Karpas-422 (cell line): ENCODE measurements around the gene CYTH4. TPM values are rescaled to one million over a fixed set of nuclear protein-coding genes. Genes with fewer than 3 reads are reported as not detected.

Source experiments
- DNase-seq: peaks from one replicate; pipeline ENCODE4 v3.0.0-alpha.2; 2015
- H2AFZ ChIP-seq: fragments of 200-600 bp; sonication (generic); 2 replicates; pipeline ENCODE4 v1.6.1; 2014; ENCODE audit warnings: antibody characterized with exemption, low read length, mixed read lengths
- H3K27ac ChIP-seq: fragments of 200-600 bp; sonication (generic); 2 replicates; pipeline ENCODE4 v1.5.1; 2014; ENCODE audit warnings: mild to moderate bottlenecking, low read length, moderate library complexity
- H3K27me3 ChIP-seq: fragments of 200-600 bp; sonication (generic); 2 replicates; pipeline ENCODE4 v1.6.1; 2014; ENCODE audit warnings: low read length, mixed read lengths
- H3K36me3 ChIP-seq: fragments of 200-600 bp; sonication (generic); 2 replicates; pipeline ENCODE4 v1.6.1; 2014; ENCODE audit warnings: low read length, mixed read lengths; ENCODE audit not compliant: insufficient read depth
- H3K4me1 ChIP-seq: fragments of 200-600 bp; sonication (generic); 2 replicates; pipeline ENCODE4 v1.6.1; 2014; ENCODE audit warnings: mild to moderate bottlenecking, low read length, mixed read lengths
- H3K4me2 ChIP-seq: fragments of 200-600 bp; sonication (generic); 2 replicates; pipeline ENCODE4 v1.6.1; 2014; ENCODE audit warnings: low read length, low read depth, mild to moderate bottlenecking; ENCODE audit not compliant: poor library complexity, severe bottlenecking
- H3K4me3 ChIP-seq: fragments of 200-600 bp; sonication (generic); 2 replicates; pipeline ENCODE4 v1.5.1; 2014; ENCODE audit warnings: mild to moderate bottlenecking, antibody characterized with exemption, low read length, mixed read lengths
- H3K79me2 ChIP-seq: fragments of 200-600 bp; sonication (generic); 2 replicates; pipeline ENCODE4 v1.6.1; 2014; ENCODE audit warnings: mild to moderate bottlenecking, low read length, mixed read lengths
- H3K9ac ChIP-seq: fragments of 200-600 bp; sonication (generic); 2 replicates; pipeline ENCODE4 v1.6.0; 2014; ENCODE audit warnings: low read length
- H3K9me2 ChIP-seq: fragments of 200-600 bp; sonication (generic), shearing (Covaris generic); replicated peaks from 2 replicates; pipeline ENCODE4 v1.6.0; 2014; ENCODE audit warnings: mild to moderate bottlenecking, low read length, moderate library complexity; ENCODE audit not compliant: insufficient read depth
- H3K9me3 ChIP-seq: fragments of 300-700, 200-600 bp; sonication (generic); 2 replicates; pipeline ENCODE4 v1.6.1; 2014; ENCODE audit warnings: low read length, mixed read lengths
- H4K20me1 ChIP-seq: fragments of 200-600 bp; sonication (generic); 2 replicates; pipeline ENCODE4 v1.6.1; 2014; ENCODE audit warnings: mild to moderate bottlenecking, antibody characterized with exemption, low read length, low read depth; ENCODE audit not compliant: insufficient read depth
- total RNA-seq: library from RNA; depleted of rRNA; stranded (reverse); fragments of >200 nt; shearing (Covaris generic); gene quantifications from 2 replicates; pipeline ENCODE4 v1.2.3, GENCODE V29; 2014; ENCODE audit warnings: low replicate concordance; rRNA removed

The CYTH4 gene
- total RNA-seq, 1 experiment from 2014 or later: 12.6 TPM

DNA sequence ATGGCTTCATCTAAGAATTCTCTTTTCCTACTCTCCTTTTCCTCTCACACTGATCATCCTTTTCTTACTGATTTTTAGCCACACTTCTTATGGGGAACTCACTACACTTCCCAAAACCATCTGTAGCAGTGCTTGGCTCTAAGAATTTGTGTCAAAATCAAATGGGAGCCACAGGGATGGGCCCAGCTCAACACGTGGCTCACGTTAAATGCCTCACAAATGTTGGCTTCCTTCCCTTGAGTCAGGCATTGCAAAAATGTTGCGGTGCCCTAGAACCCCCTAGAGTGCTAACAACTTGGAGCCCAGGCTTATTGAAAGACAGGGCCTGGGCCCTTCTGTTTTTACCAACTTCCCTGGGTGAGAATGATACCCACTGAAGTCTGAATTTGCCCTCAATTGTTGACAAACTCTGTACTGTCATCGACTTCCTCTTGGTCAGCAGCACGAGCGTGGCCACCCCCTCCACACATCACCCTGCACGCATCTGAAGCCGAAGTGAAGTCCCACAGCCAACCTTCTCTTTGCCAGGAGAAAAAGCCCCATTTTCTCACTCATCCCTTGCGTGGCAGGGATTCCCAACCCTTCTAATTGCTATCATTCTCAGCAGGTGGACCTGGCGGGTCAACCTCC lies 75.3 kb downstream of the CYTH4 start:
- Histone ChIP-seq H3K4me2 (no peak overlapping the region), H3K9me3 (no peaks in the 10 kb centered on the region), H3K9ac (no peak overlapping the region), H3K4me1 (no peaks in the 10 kb centered on the region), H3K9me2 (no peaks in the 10 kb centered on the region), H3K27ac (no peak overlapping the region), H2AFZ (no peak overlapping the region), H3K36me3 (no peaks in the 10 kb centered on the region), H4K20me1 (no peaks in the 10 kb centered on the region), H3K4me3 (no peak overlapping the region), H3K79me2 (no peaks in the 10 kb centered on the region), H3K27me3 (no peaks in the 10 kb centered on the region)
- DNase-seq: no peak

- Histone ChIP-seq H2AFZ (no peak overlapping the region), H3K4me2 (no peak overlapping the region)
Measured at GRCh38 chr22:37358386-37358785, 76.1 kb downstream of the CYTH4 start.

DNA sequence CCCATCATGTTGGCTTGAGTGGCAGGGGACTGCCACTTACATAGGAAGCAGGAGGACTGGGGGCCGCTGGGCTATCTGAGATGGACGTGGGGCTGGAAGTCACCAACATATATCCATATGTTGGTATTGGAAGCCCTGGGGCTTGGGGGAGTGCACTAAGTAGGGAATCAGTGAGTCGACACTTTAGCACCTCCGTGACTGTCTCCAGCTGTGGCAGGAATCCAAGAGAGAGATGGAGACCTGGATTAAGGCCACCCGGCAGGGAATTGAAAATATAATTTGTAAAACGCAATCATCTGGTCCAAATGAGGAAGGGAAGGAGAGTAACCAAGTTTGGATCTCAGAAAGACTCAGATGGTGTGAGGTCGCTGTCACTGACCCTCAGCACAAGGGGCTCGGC lies 76.6 kb downstream of the CYTH4 start:
- Histone ChIP-seq H3K4me2 (no peak overlapping the region), H4K20me1 (no peaks in the 10 kb centered on the region), H3K9me3 (no peaks in the 10 kb centered on the region), H3K9ac (no peak overlapping the region), H3K36me3 (no peaks in the 10 kb centered on the region), H3K27ac (no peak overlapping the region), H3K4me3 (no peak overlapping the region), H3K9me2 (no peaks in the 10 kb centered on the region), H2AFZ (no peak overlapping the region), H3K4me1 (no peaks in the 10 kb centered on the region), H3K79me2 (no peaks in the 10 kb centered on the region), H3K27me3 (no peaks in the 10 kb centered on the region)
- DNase-seq: no peak

More at GRCh38 chr22:37358386-37358785, 76.1 kb downstream of the CYTH4 start:
- Histone ChIP-seq H3K4me1 (no peaks in the 10 kb centered on the region), H3K9me3 (no peaks in the 10 kb centered on the region), H3K79me2 (no peaks in the 10 kb centered on the region), H3K27ac (no peak overlapping the region), H3K4me3 (no peak overlapping the region), H3K36me3 (no peaks in the 10 kb centered on the region), H3K9me2 (no peaks in the 10 kb centered on the region), H3K9ac (no peak overlapping the region), H3K27me3 (no peaks in the 10 kb centered on the region), H4K20me1 (no peaks in the 10 kb centered on the region)
- no peak for DNase-seq

DNA sequence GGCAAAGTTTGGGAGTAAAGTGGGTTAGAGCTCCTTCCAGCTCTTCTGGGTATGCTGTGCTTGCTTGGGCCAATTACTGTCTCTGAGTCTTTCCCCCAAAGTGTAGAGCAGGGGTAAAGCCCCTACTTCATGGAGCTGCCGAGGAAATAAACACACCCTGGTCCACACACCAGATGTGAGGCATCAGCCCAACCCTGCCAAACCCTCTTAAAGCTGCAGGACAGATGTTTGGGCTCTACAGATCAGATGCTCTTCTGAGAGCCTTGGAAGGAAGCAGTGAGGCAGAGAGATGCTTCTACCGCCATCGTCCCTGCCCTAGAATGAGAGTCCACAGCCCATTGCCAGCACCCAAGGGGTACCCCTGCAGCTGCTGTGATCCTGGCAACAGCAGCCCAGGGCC lies 80.3 kb downstream of the CYTH4 start:
- Histone ChIP-seq H3K9me3 (no peaks in the 10 kb centered on the region), H3K36me3 (no peaks in the 10 kb centered on the region), H3K4me3 (no peak overlapping the region), H2AFZ (no peak overlapping the region), H4K20me1 (no peaks in the 10 kb centered on the region), H3K9ac (no peak overlapping the region), H3K4me1 (peaks cover 21% of the 10 kb centered on the region), H3K79me2 (no peaks in the 10 kb centered on the region), H3K9me2 (no peaks in the 10 kb centered on the region), H3K27me3 (no peaks in the 10 kb centered on the region), H3K27ac (no peak overlapping the region), H3K4me2 (no peak overlapping the region)
- no peak for DNase-seq

DNA sequence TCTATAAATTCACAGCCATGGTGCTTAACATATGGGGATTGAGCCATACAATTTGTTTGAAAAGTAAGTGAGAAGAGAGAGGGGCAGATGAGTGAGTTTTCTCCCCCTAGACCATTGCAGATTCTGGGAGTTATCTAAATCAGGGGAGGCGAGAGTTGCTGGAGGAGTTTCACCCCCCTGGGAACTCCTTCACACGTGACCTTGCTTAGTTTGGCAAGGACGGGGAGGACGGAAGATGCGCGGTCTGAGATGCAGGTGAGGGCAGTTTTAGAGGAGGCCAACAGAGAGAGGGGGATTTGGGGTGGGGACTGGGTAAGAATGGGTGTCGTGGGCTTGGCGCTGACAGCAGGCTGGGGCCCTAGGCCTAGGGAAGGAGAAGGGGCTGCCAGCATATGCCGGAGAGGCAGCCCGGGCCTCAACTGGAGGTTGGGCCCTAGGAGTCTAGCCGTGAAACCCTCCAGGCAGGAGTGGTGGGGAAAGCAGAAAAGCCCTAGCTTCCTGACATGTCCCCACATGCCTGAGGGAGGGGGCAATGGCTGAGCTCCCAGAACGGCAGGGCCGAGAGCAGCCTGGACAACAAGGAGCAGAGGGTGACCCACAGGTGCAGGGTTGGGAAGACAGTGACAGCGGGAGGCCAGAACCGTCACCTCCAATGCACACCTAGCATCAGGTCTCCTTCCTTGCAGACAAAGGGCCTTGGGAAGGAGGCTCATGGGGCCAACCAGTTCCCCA lies 81.1 kb downstream of the CYTH4 start:
- H3K36me3 ChIP-seq: no peaks in the 10 kb centered on the region
- H3K4me3 ChIP-seq: no peak overlapping the region
- H3K27ac ChIP-seq: no peak overlapping the region
- no peaks in the 10 kb centered on the region for H3K79me2 ChIP-seq
- no peaks in the 10 kb centered on the region for H3K27me3 ChIP-seq
- no peak overlapping the region for H3K4me2 ChIP-seq
- no peak for DNase-seq
- H3K9ac ChIP-seq: no peak overlapping the region
- H4K20me1 ChIP-seq: no peaks in the 10 kb centered on the region
- no peak overlapping the region for H2AFZ ChIP-seq
- H3K4me1 ChIP-seq: peaks cover 21% of the 10 kb centered on the region
- no peaks in the 10 kb centered on the region for H3K9me2 ChIP-seq
- no peaks in the 10 kb centered on the region for H3K9me3 ChIP-seq

Other genes starting within 250 kb of the CYTH4 start
- 17.5 and 24.9 TPM in 2 replicates for gene KCTD17, start 230.8 kb upstream of the CYTH4 start, total RNA-seq
- not detected in 2 replicates for gene TMPRSS6, start 172.8 kb upstream of the CYTH4 start, total RNA-seq
- 0.25 TPM in 1 of 2 replicates, not detected in the other for gene IL2RB, start 132.6 kb upstream of the CYTH4 start, total RNA-seq
- gene C1QTNF6, start 94.3 kb upstream of the CYTH4 start, total RNA-seq: 1.7 and 2.7 TPM in 2 replicates
- gene SSTR3, start 70.0 kb upstream of the CYTH4 start, total RNA-seq: not detected in 2 replicates
- gene RAC2, start 38.2 kb upstream of the CYTH4 start, total RNA-seq: 251 and 294 TPM in 2 replicates
- gene ELFN2, start 145.0 kb downstream of the CYTH4 start, total RNA-seq: not detected in 2 replicates
- 91.1 and 105 TPM in 2 replicates for gene MFNG, start 203.9 kb downstream of the CYTH4 start, total RNA-seq
- gene CARD10, start 236.9 kb downstream of the CYTH4 start, total RNA-seq: not detected in 2 replicates